T follicular helper cell (primary cell): ENCODE measurements around the gene SUMF1.

Source experiments
- DNase-seq: peaks from one replicate; pipeline ENCODE4 v3.0.0-alpha.2; 2020; ENCODE audit warnings: low read depth

SUMF1 gene

DNA sequence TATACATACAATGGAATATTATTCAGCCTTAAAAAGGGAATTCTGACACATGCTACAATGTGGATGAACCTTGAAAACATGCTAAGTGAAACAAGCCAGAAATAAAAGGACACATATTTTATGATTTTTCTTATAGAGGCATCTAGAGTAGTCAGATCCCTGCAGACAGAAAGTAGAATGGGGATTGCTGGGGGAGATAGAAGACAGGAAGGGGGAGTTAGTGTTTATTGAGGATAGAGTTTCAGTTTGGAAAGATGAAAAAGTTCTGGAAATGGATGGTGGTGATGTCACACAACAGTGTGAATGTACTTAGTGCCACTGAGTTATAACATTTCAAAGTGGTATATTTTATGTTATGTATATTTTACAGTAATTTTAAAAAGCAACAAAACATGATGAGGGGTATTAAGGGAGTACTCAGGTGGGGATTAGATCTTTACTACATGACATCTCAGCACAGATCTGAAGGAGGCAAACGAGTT, 30.8 kb upstream of the SUMF1 start:
- DNase-seq, result no peak

- no peak for DNase-seq
These were observed 30.1 kb upstream of the SUMF1 start for GRCh38 chr3:4497005-4497692.

DNA sequence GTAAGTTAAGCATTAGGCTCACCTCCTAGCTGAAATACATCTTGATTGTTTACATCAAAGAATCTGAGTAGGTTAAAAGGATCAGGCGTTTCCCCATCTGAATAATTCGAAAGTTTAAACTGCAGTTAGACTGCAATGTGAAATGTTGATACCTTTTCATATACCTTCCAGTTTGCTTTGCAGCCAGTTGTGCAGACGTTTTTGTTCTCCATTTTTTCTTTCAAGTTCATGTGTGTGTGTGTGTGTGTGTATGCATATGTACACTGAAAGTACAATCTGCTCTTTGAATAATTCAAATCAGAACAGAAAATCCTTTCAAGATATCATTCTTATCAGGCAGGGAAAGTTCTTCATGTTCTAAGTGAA, 29.0 kb upstream of the SUMF1 start:
- no peak for DNase-seq

- DNase-seq, result no peak
These were observed 28.4 kb upstream of the SUMF1 start for GRCh38 chr3:4495294-4496086.

DNA sequence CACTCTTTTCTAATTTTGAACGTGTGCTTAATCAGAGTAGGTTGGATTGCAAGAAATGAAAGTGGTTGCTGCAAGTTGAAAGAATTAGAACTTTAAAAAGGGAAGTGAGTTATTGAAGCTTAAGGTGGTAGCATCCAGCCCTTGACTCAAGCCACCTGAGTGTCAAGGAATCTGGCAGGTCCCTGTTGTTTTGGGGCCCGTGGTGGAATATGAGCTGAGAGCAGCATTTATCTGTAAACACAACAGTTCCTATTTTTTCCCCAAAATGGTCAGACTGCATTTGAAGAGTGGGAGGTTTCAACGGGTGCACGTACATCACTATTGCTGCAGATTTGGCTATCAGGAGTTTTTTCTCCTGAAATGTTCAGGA, 27.8 kb upstream of the SUMF1 start:
- no peak for DNase-seq

GRCh38 chr3:4493941-4494894, 27.1 kb upstream of the SUMF1 start:
- no peak for DNase-seq

DNA sequence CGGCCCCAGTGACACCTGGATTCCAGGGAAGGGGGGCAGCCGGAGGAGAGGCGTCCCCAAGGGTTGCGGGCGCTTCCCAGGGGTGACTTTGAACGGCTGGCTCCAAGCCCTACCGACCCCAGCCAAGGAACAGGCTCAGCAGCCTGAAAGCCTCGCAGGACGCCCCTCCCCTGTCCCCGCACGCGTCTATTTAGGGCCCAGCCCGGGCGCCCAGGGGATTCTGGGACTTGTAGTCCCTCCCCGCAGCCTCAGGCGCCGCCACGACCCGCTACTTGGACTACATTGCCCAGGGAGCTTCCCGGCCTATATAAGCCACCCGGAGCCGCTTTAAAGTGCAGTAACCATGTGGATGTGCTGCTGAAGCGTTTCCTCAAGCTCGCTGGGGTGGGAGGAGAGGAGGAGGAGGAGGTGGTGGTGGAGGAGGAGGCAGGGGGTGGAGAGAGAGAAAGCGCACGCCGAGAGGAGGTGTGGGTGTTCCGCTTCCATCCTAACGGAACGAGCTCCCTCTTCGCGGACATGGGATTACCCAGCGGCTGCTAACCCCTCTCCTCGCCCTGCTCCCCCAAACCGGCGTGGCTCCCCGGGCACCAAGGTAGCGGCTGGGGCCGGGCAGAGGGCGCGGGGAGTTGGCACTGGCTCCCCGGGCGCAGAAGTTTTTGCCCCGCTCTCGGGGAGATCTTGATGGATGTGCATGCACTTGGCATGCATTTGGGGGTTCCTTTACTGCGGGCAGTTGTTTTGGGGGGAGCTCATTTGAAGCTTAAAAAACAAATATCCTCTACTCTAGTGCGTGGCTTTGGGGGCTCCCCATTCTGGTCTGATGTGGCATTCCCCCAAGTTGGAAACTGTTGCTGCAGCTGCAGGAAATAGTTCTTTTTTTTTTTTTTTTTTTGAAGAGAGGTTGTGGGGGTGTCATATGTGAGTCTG, 26.2 kb upstream of the SUMF1 start, which contains the start of gene ITPR1:
ITPR1 (plus strand) TSS at position 335 of the 927 bp plus-strand sequence. CDS start 23,144 bp downstream, outside the sequence.
- peak; percentile 98 for DNase-seq

DNA sequence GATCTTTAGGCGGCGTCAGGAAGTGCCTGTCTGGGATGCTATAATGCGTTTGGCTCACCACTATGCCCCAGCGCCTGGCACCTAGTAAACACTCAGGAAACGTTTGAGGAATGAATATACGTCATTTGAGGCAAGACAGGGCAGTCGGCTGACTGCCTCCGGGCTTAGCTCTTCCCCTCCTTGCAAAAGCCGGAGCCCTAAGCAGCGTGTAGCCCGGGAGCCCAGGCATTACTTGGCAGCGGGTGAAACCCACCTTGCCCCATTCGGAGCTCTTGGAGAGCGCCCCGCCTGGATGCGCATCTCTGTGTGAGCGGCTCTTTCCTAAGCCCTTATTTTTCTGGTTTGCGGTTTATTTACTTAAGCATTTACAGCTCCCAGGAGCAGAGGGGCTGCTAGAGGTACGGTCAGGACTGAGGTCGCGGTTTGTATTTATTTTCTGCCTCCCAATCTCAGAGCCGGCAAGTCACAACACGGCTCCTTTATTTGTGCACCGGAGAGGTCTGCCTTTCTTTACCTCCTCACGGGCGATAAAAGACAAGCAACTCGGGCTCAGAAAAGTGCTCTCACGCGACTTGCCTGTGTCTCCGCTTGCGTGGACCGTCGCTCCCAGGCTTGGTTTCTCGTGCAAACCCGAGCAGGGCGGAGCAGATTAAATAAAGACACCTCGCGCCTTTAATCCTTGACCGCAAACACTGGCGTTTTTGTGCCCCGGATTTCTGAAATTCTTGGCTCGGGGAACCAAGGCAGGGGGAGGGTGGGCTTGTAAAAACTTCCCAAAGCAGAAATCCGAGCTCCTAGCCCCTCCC, 25.3 kb upstream of the SUMF1 start:
- peak; percentile 44 for DNase-seq

DNA sequence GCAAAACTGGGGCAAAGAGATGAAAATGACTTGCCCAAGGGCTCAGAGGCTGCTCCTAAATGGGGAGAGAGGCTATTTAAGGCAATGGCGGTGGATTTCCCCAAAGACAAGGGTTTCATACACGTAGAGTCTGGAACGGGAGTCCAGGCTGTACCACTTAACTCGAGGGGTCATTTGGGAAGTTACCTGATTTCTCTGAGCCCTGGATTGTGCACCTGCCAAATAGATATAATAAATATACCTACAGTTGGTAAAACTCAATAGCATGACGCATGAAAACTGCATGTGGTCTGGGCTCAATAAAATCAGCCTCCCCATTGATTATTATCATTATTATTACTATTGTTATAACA, 24.8 kb upstream of the SUMF1 start:
- no peak for DNase-seq

DNA sequence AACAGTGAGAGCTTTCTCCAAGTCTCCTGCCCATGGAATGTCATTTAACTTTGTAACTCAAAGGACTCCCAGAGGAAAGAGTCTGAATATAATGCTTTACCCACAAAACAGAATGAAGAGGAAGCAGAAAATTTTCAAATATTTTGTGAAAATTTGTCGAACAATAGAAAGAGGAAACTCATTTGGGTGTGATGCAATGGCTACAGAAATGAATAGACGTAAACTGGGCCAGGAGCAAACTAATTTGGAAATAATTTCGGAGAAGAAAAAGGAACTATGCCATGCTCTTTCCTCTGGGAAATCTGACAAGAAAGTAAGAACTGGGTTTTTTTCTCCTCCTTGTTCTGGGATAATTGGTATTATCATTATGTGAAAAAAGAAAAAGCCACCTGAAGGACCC, 11.2 kb upstream of the SUMF1 start:
- no peak for DNase-seq

DNA sequence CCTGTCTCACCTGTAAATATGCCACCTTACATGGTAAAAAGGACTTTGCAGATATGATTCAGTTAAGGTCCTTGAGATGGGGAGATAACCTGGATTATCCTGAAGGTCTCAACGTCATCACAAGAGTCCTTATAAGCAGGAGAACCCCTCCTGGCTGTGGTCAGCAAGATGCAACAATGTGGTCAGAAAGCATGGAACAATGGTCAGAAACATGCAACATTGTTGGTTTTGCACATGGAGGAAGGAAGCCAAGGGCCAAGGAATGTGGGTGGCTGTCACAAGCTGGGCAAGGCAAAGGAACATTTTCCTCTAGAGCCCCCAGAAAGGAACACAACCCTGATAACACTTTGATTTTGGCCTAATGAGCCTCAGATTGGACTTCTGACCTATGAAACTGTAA, 9.4 kb upstream of the SUMF1 start:
- DNase-seq, result no peak

GRCh38 chr3:4475804-4476203, 8.7 kb upstream of the SUMF1 start:
- no peak for DNase-seq

GRCh38 chr3:4474683-4475490, 7.8 kb upstream of the SUMF1 start:
- DNase-seq, result no peak

GRCh38 chr3:4472766-4473165, 5.7 kb upstream of the SUMF1 start:
- no peak for DNase-seq

DNA sequence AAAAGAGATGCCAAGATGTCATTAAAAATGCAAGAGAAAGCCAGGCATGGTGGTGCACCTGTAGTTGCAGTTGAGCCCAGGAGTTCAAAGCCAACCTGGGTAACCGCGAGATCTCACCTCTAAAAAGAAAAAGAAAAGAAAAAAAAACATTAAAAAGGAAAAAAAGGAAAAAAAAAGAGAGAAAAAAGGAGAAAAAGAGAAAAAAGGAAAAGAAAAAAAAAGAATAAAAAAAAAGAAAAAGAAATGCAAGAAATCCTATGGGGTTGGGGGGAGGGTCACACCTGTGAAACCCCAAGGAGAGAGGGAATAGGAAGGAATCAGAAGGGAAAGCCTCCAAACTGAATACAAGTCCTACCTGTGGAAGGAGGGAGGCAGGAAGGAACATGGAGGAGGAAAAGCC, 5.2 kb upstream of the SUMF1 start:
- no peak for DNase-seq

DNA sequence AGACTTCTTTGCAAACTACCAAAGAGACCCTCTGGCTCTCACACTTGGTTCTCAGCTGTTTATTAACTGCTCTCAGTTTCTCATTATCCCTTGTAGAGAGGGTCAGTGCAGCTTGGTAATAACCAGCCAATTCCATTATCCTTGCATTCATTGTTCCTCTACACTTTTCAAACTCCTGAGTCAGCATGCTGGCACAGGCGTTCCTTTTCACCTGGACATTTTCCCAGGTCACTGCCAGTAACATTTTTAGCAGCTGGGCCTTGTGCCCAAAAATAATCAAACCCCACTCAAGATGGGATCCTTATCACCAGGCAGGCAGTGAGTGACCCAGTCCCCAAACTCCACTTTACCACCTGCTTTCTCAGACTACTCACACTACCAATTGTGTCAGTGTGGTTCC, 4.8 kb upstream of the SUMF1 start:
- no peak for DNase-seq

DNA sequence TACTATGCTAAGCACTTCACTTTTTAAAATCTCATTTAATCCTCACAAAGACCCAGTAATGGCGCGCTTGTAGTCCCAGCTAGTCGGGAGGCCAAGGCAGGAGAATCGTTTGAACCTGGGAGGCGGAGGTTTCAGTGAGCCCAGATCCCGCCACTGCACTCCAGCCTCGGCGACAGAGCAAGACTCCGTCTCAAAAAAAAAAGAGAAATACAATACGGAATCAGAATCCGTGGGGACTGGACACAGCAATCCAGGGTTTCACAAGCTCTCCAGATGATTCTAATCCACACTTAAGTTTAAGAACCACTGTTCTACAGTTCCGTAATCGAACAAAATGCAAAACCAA, 426 bp upstream of the SUMF1 start:
- no peak for DNase-seq

DNA sequence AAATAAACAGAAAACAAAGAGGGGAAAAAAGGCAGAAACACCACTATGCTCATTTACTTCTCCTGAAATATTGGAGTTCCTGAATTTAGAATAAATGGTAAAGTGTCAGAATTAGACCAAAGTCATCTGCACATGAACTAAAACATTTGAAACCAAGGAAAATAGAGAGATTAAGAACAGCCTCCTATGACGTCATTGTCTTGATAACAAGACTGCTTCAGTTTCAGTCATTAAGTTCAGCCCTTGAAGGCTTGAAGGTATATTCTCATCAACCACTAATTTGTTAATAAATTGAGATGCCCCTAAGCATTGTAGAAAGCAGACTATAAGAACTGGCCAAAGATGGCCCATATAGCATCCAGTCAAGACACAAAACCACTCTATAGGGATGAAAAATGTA, 2.5 kb downstream of the SUMF1 start:
- DNase-seq, result no peak

DNA sequence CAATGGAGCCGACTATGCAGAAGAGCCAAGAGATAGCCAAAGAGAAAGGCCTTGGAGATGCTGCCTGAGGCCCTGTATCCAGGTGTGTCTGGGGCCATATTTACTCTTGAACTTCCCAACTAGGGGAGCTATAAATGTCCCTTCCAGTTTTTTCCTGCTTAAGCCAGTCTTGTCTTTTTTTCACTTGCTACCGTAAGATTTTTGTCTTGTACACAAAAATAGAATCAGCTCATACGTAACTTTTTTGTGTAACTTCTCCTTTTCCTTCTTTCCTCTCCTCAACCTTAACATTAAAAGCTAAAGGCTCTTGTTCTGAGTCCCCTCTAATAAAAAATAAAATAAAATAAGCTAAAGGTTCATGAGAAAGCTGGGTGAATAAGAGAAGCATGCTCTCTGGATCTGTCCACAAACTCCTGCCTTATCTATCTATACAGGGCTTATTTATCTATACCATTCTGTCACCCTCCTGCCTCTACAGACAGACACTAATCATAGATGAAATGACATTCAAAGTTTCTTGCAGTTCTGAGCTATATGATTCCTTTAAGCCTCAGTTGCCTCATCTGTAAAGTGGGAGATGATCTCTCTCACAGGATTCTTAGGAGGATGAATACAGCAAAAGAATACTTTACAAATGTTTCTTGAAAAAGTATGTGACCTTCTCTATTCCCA, 4.6 kb downstream of the SUMF1 start:
- no peak for DNase-seq
